Endothelial cell of hepatic sinusoid (primary cell): ENCODE measurements around the gene DNAH11.
"Not testable (repeated sequence)": the region's sequence is repeated elsewhere in the genome, so short reads cannot be mapped to it uniquely, and the experiment has no call there.

Source experiments
- in situ Hi-C: cut with HindIII; loops from 2 replicates; pipeline ENCODE4 v1.10.0; 2017; ENCODE audit warnings: low sequenced_read_pairs

DNAH11 gene

GRCh38 chr7:21766218-21766617 lies 223.4 kb downstream of the DNAH11 start:
- in situ Hi-C loops, result no loop called here

DNA sequence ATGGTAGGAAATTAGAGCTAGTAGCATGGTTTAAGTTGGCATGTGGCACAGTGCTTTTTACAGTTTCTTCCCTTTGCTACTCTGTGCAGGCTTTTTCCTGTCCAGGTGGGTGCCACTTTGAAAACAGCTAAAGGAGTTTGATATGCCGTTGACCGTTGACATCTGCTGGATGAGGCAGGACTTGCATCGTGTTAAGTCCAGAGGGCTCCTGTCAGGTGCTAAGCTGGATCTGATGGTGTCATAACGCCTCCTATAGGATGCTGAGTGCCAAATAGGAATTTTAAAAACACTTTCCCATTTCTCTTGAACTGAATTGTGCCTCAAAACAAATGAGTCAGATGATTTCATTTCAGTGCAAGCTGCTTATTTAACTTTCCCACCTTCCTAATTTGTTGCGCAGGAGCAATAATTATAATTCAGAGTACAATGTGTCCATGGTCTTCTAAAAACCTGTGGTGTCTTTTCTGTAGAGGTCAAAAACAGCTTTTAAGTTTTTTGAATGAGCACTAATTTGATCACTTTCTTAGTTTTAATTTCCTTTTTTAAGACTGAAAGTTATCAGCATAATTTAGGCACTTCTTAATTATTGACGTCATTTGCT lies 224.6 kb downstream of the DNAH11 start:
- in situ Hi-C loops, result no loop called here

DNA sequence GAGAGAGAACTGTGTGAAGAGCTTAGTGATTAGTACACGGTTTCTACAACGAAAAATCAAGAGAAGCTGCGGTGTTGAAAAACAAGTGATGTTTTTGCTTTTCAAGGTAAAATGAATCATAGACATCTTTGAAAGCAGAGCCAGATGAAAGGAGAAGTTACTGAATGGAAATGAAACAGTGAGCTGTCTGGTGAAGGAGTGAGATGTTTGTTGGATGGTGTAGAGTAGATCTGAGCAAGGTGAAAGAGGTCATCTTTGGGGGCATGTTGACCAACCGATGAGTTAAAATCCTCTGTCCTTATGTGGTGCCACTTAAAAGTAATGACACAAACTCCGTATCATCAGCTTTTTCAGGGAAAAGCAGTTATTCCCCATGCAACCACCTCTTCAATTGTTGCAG lies 225.4 kb downstream of the DNAH11 start:
- in situ Hi-C loops, result no loop called here

DNA sequence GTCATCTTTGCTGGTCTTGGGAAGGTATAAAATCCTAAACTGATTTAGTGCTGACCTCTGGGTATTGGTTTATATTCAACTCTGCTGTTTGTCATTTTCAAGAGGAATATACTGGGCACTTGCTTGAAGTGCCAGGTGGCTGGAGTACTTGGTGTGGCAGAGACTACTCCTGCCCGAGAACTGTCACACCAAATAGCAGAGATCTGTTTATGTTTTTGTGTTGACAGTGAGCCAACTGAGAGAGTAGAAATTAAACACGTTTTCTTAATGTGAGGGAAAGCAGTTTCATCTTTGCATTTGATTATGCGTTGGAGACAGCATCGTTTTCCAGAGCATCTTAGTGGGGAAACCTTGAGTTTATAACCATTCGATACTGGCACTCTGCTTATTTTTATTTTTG lies 228.4 kb downstream of the DNAH11 start:
- in situ Hi-C loops, result no loop called here

GRCh38 chr7:21771906-21772610 lies 229.2 kb downstream of the DNAH11 start:
- in situ Hi-C loops, result no loop called here

DNA sequence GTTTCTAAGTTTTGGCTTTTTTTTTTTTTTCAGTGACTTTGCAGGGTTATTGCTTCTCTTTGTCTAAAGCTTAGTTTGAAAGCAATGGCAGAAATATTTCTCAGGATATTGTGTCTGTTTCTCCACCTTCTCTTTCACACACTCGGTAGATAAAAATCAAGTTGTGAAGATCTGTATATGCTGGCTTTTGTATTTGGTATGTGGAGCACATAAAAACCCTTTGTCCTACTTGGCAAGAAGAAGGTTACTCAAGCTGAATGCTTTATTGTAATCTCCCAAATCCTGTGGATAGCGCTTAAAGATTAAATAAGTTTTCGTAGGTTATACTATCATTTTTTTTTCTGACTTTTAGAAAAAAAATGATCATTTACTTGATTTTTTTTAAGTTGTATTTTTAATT lies 230.5 kb downstream of the DNAH11 start:
- in situ Hi-C loops, result no loop called here

DNA sequence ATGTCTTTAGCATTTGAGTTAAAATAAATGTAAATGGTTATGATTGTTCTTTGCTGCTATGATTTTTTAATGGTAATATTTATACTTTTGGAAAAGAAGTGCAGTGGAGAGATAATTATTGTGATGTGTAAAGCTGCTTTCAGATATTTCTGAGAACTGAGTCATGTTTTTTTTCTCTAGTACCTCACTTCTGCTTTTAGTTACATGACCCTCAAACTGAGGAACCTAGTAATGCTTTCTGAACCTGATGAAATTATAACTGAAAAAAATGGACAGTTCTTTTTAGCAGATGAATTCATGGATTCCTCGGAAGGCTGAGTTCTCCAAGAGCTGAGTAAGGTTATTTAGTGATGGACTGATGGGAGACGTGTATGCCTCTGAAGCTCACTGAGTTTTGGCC lies 235.1 kb downstream of the DNAH11 start:
- in situ Hi-C loops, result no loop called here

GRCh38 chr7:21778953-21779352 lies 236.1 kb downstream of the DNAH11 start:
- in situ Hi-C loops, result no loop called here

- in situ Hi-C loops, result no loop called here
Observed at GRCh38 chr7:21782996-21783395, 240.2 kb downstream of the DNAH11 start.

- in situ Hi-C loops, result no loop called here
Observed at GRCh38 chr7:21784989-21785388, 242.2 kb downstream of the DNAH11 start.

GRCh38 chr7:21805791-21806190 lies 263.0 kb downstream of the DNAH11 start:
- in situ Hi-C loops, result no loop called here

DNA sequence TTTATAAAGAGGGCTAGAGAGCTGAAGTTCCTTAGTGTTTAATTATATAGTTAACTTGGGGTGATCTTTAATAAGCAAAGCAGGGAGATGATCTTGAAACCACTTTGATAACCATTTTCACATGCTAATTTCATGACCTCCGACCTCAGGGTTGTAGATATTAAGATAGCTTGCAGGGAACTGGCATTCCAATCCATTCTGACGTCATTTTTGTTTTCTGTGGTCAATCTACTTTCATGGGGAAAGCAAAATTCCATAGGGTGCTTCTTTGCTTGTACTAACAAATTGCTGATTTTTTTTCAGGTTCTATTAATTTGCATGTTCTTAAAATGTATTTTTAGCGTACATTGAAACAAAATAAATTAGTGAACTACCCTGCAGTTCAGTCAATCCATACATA lies 263.5 kb downstream of the DNAH11 start:
- in situ Hi-C loops, result no loop called here

DNA sequence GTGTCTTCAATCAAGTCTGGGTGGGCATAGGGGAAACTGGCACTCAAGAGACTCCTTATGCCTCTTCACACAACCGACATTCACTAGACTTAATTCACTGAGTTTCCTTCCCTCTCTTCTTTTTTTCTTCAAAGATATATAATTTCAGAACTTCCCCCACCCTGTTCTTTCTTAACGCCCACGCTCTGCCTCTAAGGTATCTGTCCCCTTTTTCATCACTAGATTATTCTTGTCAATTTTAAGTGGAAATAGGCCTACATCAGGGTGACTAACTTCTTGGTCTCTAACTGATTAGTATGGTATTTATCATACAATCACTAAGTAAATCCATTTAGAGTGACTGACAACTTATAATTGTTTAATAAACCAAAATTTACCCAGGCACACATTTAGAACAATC lies 276.2 kb downstream of the DNAH11 start:
- in situ Hi-C loops, result no loop called here

GRCh38 chr7:21828841-21829240 lies 286.0 kb downstream of the DNAH11 start:
- in situ Hi-C loops, result no loop called here

DNA sequence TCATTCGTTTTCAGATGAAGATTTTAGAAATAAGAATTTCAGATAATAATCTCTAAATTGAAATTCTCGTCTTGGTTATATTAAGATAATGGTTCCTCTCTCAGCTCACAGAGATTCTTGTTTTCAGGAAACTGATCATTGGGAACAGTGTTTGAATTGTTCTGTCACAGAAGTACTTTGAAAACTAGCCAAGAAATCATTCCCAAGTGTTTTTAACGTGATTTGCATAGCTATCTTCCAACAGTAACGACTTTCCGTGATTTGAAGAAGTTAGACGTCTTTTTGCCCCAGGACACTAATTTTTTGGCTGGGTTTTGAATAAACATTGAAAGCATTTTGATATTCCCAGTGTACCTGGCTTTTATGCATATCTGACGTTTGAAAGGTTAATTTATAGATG lies 286.9 kb downstream of the DNAH11 start:
- in situ Hi-C loops, result no loop called here

DNA sequence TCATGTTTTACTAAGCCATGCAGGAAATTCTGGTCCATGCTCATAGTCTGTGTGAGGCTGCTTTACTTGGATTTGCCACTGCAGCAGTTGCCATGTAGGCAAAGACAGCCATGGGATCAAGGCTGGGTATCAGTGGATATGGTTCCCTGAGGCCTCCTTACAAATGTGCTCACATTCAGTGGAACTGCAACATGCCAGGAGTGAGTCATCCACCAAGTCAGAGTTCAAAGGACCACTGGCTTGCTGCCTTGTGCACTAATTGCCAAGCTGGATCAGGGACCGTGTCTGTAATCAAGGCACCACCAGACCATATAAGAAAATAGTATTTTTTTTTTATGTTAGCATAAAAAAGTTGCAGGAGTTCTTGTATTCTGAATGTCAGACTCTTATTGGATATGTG lies 301.9 kb downstream of the DNAH11 start:
- in situ Hi-C loops, result no loop called here

- in situ Hi-C loops, result no loop called here
Observed at GRCh38 chr7:21850531-21851285, 307.9 kb downstream of the DNAH11 start.

GRCh38 chr7:21851559-21851967 lies 308.7 kb downstream of the DNAH11 start:
- in situ Hi-C loops, result no loop called here

- in situ Hi-C loops, result not testable (repeated sequence)
Observed at GRCh38 chr7:21865631-21866204, 322.9 kb downstream of the DNAH11 start.

DNA sequence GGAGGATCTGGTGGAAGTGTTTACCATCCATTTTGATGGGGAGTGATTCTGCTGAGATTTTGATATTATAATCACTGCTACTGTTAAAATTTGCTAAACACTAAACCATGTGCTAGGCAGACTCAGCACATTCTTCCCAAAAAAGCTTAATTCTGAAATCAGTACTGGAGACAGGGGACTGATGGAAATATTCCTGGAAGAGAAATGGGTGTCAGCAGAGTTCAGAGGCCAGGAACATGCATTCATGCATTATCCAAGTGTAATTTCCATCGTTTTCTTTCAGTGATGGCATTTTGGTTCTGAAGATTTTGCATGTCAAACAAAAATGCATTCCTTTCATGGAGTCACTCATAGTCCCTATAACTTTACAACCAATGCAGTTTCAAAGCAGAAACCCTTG lies 323.9 kb downstream of the DNAH11 start:
- in situ Hi-C loops, result no loop called here

GRCh38 chr7:21867226-21867625 lies 324.4 kb downstream of the DNAH11 start:
- in situ Hi-C loops, result no loop called here
